ENCODE measurements around the gene WIPI1.

GRCh38 chr17:68456339-68457167 lies 743 bp downstream of the WIPI1 start:
- TF ChIP-seq SIN3A (IDR thresholded peaks at IDR 0.05; ENCODE audit: borderline replicate concordance, insufficient read depth, low read depth, low read length) = 0 out of 2 replicates have a peak, but pooled peaks have one; percentile 19
- no peak for TF ChIP-seq CTCF (IDR thresholded peaks at IDR 0.05)
- TF ChIP-seq POLR2AphosphoS5 (IDR thresholded peaks at IDR 0.05; ENCODE audit: low read depth, low read length) = peak; percentile 41
- TF ChIP-seq TCF7L2 (IDR thresholded peaks at IDR 0.05; ENCODE audit: low read depth, low read length) = no peak
- TF ChIP-seq, protein P1, sequence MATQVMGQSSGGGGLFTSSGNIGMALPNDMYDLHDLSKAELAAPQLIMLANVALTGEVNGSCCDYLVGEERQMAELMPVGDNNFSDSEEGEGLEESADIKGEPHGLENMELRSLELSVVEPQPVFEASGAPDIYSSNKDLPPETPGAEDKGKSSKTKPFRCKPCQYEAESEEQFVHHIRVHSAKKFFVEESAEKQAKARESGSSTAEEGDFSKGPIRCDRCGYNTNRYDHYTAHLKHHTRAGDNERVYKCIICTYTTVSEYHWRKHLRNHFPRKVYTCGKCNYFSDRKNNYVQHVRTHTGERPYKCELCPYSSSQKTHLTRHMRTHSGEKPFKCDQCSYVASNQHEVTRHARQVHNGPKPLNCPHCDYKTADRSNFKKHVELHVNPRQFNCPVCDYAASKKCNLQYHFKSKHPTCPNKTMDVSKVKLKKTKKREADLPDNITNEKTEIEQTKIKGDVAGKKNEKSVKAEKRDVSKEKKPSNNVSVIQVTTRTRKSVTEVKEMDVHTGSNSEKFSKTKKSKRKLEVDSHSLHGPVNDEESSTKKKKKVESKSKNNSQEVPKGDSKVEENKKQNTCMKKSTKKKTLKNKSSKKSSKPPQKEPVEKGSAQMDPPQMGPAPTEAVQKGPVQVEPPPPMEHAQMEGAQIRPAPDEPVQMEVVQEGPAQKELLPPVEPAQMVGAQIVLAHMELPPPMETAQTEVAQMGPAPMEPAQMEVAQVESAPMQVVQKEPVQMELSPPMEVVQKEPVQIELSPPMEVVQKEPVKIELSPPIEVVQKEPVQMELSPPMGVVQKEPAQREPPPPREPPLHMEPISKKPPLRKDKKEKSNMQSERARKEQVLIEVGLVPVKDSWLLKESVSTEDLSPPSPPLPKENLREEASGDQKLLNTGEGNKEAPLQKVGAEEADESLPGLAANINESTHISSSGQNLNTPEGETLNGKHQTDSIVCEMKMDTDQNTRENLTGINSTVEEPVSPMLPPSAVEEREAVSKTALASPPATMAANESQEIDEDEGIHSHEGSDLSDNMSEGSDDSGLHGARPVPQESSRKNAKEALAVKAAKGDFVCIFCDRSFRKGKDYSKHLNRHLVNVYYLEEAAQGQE (IDR thresholded peaks at IDR 0.05; ENCODE audit: insufficient read depth in 1 of 2, low read depth in 2 of 2, low read length in 1 of 2) = no peak

All from Panc1 (cell line).